ENCODE measurements around the gene ANKH.

GRCh38 chr5:14767735-14768507, 103.7 kb downstream of the ANKH start:
- TF ChIP-seq CTCF (IDR thresholded peaks at IDR 0.05) (no peak), POLR2A (IDR thresholded peaks at IDR 0.05) (no peak)
